AG10803 (cell line): ENCODE measurements around the gene MS4A1.
"Not testable (repeated sequence)": the region's sequence is repeated elsewhere in the genome, so short reads cannot be mapped to it uniquely, and the experiment has no call there.

Experiments
- DNase-seq: peaks from one replicate; pipeline ENCODE4 v3.0.0; 2010; ENCODE audit warnings: low read depth
- H3K4me3 ChIP-seq: 2 replicates; pipeline ENCODE4 v1.5.1; 2011; ENCODE audit warnings: mild to moderate bottlenecking, low read length, control low read depth
- CTCF ChIP-seq: conservative IDR thresholded peaks from 2 replicates; pipeline ENCODE4 v1.5.1; 2011; ENCODE audit warnings: mild to moderate bottlenecking, low read length, control low read depth, inconsistent platforms

The MS4A1 gene

GRCh38 chr11:60500276-60500910 is 44.7 kb downstream of the MS4A1 start:
- no peak for DNase-seq
- TF ChIP-seq CTCF, result no peak

GRCh38 chr11:60502221-60502775 is 46.7 kb downstream of the MS4A1 start:
- no peak for TF ChIP-seq CTCF
- DNase-seq, result no peak
- no peak overlapping the region for H3K4me3 ChIP-seq

More at GRCh38 chr11:60500276-60500910, 44.7 kb downstream of the MS4A1 start:
- no peak overlapping the region for H3K4me3 ChIP-seq

- DNase-seq, result no peak
- no peak overlapping the region for H3K4me3 ChIP-seq
- no peak for TF ChIP-seq CTCF
Measured at GRCh38 chr11:60504219-60504905, 48.7 kb downstream of the MS4A1 start.

GRCh38 chr11:60509609-60510008 is 54.0 kb downstream of the MS4A1 start:
- not testable (repeated sequence) for H3K4me3 ChIP-seq, DNase-seq

GRCh38 chr11:60510209-60510608 is 54.6 kb downstream of the MS4A1 start:
- not testable (repeated sequence) for H3K4me3 ChIP-seq, DNase-seq

GRCh38 chr11:60511393-60511792 is 55.7 kb downstream of the MS4A1 start:
- no peak for TF ChIP-seq CTCF
- H3K4me3 ChIP-seq, result no peak overlapping the region
- DNase-seq, result no peak

GRCh38 chr11:60512651-60513225 is 57.1 kb downstream of the MS4A1 start:
- no peak for DNase-seq
- no peak overlapping the region for H3K4me3 ChIP-seq
- TF ChIP-seq CTCF, result no peak
